Measurements from ENCODE around the gene TRIP13. TPM values are rescaled to one million over a fixed set of nuclear protein-coding genes. Genes with fewer than 3 reads are reported as not detected.

The TRIP13 gene
- total RNA-seq, 2 donors from 2014 or later = 21.9 to 32.4 TPM

DNA sequence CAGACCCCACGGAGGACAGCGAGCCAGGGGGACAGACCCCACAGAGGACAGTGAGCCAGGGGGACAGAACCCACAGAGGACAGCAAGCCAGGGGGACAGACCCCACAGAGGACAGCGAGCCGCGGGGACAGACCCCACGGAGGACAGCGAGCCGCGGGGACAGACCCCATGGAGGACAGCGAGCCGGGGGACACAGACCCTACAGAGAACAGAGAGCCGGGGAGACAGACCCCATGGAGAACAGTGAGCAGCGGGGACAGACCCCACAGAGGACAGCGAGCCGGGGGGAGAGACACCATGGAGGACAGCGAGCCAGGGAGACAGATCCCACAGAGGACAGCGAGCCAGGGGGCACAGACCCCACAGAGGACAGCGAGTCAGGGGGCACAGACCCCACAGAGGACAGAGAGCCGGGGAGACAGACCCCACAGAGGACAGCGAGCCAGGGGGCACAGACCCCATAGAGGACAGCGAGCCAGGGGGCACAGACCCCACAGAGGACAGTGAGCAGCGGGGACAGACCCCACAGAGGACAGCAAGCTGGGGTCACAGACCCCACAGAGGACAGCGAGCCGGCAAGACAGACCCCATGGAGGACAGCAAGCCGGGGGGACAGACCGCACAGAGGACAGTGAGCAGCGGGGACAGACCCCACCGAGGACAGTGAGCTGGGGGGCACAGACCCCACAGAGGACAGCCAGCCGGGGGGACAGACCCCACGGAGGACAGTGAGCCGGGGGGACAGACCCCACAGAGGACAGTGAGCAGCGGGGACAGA, 37.5 kb upstream of the TRIP13 start:
- Mint-ChIP-seq H3K4me3 (no peak overlapping the region), H3K4me1 (peaks cover 5% of the 10 kb centered on the region), H3K27ac (peak overlapping the region; percentile 39), H3K27me3 (ENCODE audit: insufficient read depth) (no peaks in the 10 kb centered on the region), H3K9me3 (no peaks in the 10 kb centered on the region), H3K36me3 (ENCODE audit: low read depth) (peaks cover 2% of the 10 kb centered on the region)
- Histone ChIP-seq H3K27me3 (ENCODE audit: control insufficient read depth, insufficient read depth, low read length, poor library complexity, severe bottlenecking) (no peaks in the 10 kb centered on the region), H3K9ac (ENCODE audit: extremely low read depth, low read length, poor library complexity, severe bottlenecking) (no peak overlapping the region), H3K4me1 (ENCODE audit: control insufficient read depth, insufficient read depth, low read length) (no peaks in the 10 kb centered on the region), H3K27ac (ENCODE audit: low read depth, low read length) (no peak overlapping the region), H3K9me3 (ENCODE audit: control insufficient read depth, low read length) (no peaks in the 10 kb centered on the region), H3K4me3 (ENCODE audit: low read length) (no peak overlapping the region), H3K36me3 (ENCODE audit: control insufficient read depth, insufficient read depth, low read length) (no peaks in the 10 kb centered on the region)
- no peak for DNase-seq
- TF ChIP-seq, protein P1, sequence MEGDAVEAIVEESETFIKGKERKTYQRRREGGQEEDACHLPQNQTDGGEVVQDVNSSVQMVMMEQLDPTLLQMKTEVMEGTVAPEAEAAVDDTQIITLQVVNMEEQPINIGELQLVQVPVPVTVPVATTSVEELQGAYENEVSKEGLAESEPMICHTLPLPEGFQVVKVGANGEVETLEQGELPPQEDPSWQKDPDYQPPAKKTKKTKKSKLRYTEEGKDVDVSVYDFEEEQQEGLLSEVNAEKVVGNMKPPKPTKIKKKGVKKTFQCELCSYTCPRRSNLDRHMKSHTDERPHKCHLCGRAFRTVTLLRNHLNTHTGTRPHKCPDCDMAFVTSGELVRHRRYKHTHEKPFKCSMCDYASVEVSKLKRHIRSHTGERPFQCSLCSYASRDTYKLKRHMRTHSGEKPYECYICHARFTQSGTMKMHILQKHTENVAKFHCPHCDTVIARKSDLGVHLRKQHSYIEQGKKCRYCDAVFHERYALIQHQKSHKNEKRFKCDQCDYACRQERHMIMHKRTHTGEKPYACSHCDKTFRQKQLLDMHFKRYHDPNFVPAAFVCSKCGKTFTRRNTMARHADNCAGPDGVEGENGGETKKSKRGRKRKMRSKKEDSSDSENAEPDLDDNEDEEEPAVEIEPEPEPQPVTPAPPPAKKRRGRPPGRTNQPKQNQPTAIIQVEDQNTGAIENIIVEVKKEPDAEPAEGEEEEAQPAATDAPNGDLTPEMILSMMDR (conservative IDR thresholded peaks at IDR 0.05) = no peak
- 91 to 92% methylated on average over 24 to 32 of the region's 32 CpGs for WGBS, 2 experiments (ENCODE audit: insufficient coverage in 1 of 2, insufficient read length in 1 of 2)

DNA sequence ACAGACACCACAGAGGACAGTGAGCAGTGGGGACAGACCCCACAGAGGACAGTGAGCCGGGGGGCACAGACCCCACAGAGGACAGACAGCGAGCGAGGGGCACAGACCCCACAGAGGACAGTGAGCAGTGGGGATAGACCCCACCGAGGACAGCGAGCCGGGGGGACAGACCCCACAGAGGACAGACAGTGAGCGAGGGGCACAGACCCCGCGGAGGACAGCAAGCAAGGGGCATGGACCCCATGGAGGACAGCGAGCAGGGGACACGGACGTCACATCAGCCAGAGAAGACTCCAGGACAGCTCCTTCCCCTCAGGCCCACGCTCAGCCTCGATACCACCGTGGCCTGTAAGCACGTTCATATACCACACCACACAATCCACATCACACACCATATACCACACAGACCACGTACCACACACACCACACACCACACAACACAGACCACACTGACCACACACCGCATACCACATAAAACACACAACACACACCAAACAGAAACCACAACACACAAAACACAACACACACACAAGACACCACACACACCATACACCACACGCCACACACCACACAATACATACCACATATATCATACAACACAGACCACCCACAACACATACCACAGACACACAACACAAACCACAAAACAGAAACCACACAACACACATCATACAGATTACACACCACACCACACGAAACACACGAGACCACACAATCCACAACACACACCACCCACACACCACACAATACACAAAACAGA, 36.7 kb upstream of the TRIP13 start:
- no peaks in the 10 kb centered on the region for H3K9me3 Mint-ChIP-seq
- Histone ChIP-seq H3K4me1 (ENCODE audit: control insufficient read depth, insufficient read depth, low read length) (no peaks in the 10 kb centered on the region), H3K27ac (ENCODE audit: low read depth, low read length) (peak overlapping the region; percentile 10), H3K9me3 (ENCODE audit: control insufficient read depth, low read length) (no peaks in the 10 kb centered on the region), H3K9ac (ENCODE audit: extremely low read depth, low read length, poor library complexity, severe bottlenecking) (no peak overlapping the region), H3K36me3 (ENCODE audit: control insufficient read depth, insufficient read depth, low read length) (no peaks in the 10 kb centered on the region), H3K4me3 (ENCODE audit: low read length) (no peak overlapping the region), H3K27me3 (ENCODE audit: control insufficient read depth, insufficient read depth, low read length, poor library complexity, severe bottlenecking) (no peaks in the 10 kb centered on the region)
- no peak overlapping the region for H3K27ac Mint-ChIP-seq
- peaks cover 6% of the 10 kb centered on the region for H3K36me3 Mint-ChIP-seq (ENCODE audit: low read depth)
- no peaks in the 10 kb centered on the region for H3K27me3 Mint-ChIP-seq (ENCODE audit: insufficient read depth)
- TF ChIP-seq, protein P1 (conservative IDR thresholded peaks at IDR 0.05) = no peak
- no peak overlapping the region for H3K4me3 Mint-ChIP-seq
- peaks cover 5% of the 10 kb centered on the region for H3K4me1 Mint-ChIP-seq
- no peak for DNase-seq
- WGBS, 2 experiments (ENCODE audit: insufficient coverage in 1 of 2, insufficient read length in 1 of 2) = 81 to 90% methylated on average over 9 to 21 of the region's 21 CpGs

GRCh38 chr5:856531-857425, 35.9 kb upstream of the TRIP13 start:
- Histone ChIP-seq H3K4me3 (ENCODE audit: low read length) (no peak overlapping the region), H3K9ac (ENCODE audit: extremely low read depth, low read length, poor library complexity, severe bottlenecking) (no peak overlapping the region), H3K27me3 (ENCODE audit: control insufficient read depth, insufficient read depth, low read length, poor library complexity, severe bottlenecking) (no peaks in the 10 kb centered on the region), H3K9me3 (ENCODE audit: control insufficient read depth, low read length) (no peaks in the 10 kb centered on the region), H3K4me1 (ENCODE audit: control insufficient read depth, insufficient read depth, low read length) (no peaks in the 10 kb centered on the region), H3K36me3 (ENCODE audit: control insufficient read depth, insufficient read depth, low read length) (peaks cover under 1% of the 10 kb centered on the region), H3K27ac (ENCODE audit: low read depth, low read length) (no peak overlapping the region)
- Mint-ChIP-seq H3K27ac (no peak overlapping the region), H3K9me3 (no peaks in the 10 kb centered on the region), H3K36me3 (ENCODE audit: low read depth) (peaks cover 6% of the 10 kb centered on the region), H3K27me3 (ENCODE audit: insufficient read depth) (no peaks in the 10 kb centered on the region), H3K4me1 (peaks cover 5% of the 10 kb centered on the region), H3K4me3 (no peak overlapping the region)
- DNase-seq = no peak
- TF ChIP-seq, protein P1 (conservative IDR thresholded peaks at IDR 0.05) = no peak
- WGBS, 2 experiments (ENCODE audit: insufficient coverage in 1 of 2, insufficient read length in 1 of 2) = 94% methylated on average over 8 to 16 of the region's 16 CpGs
